Spleen (tissue), 11 donors: ENCODE measurements around the gene PNPLA2. TPM values are rescaled to one million over a fixed set of nuclear protein-coding genes. Genes with fewer than 3 reads are reported as not detected.

Source experiments
- DNase-seq: peaks from one replicate; pipeline ENCODE4 v3.0.0-alpha.2; 2020
- H3K27ac ChIP-seq, 8 donors: fragments of 200-600 bp; sonication (generic) in 7 of 8; 1 replicate in 4 of 8; 2 replicates in 4 of 8; pipeline versions ENCODE4 v1.5.0 to v1.8.0; 2016 to 2021; ENCODE audit warnings: inconsistent platforms in 4 of 8, mild to moderate bottlenecking in 4 of 8, moderate library complexity in 1 of 8
- H3K27me3 ChIP-seq, 7 donors: fragments of 200-600 bp; sonication (generic) in 6 of 7; replicated peaks in 1 of 7; 1 replicate in 4 of 7; 2 replicates in 3 of 7; pipeline versions ENCODE4 v1.5.0 to v1.8.0; 2016 to 2021; ENCODE audit warnings: inconsistent platforms in 3 of 7, mild to moderate bottlenecking in 1 of 7
- H3K36me3 ChIP-seq, 6 donors: fragments of 200-600 bp; sonication (generic) in 5 of 6; 1 replicate in 4 of 6; 2 replicates in 2 of 6; pipeline versions ENCODE4 v1.5.0 to v1.8.0; 2016 to 2021; ENCODE audit warnings: inconsistent platforms in 2 of 6
- H3K4me1 ChIP-seq, 6 donors: fragments of 200-600 bp; sonication (generic) in 5 of 6; 1 replicate in 3 of 6; 2 replicates in 3 of 6; pipeline versions ENCODE4 v1.5.0 to v1.8.0; 2016 to 2021; ENCODE audit warnings: inconsistent platforms in 3 of 6
- H3K4me3 ChIP-seq, 8 donors: fragments of 200-600 bp; sonication (generic) in 7 of 8; 1 replicate in 4 of 8; 2 replicates in 4 of 8; pipeline versions ENCODE4 v1.5.0 to v1.8.0; 2016 to 2021; ENCODE audit warnings: inconsistent platforms in 4 of 8, mild to moderate bottlenecking in 4 of 8, moderate library complexity in 2 of 8
- H3K9me3 ChIP-seq, 8 donors: fragments of 200-600 bp; sonication (generic) in 7 of 8; 1 replicate in 4 of 8; 2 replicates in 4 of 8; pipeline versions ENCODE4 v1.5.0 to v1.8.0; 2016 to 2021; ENCODE audit warnings: inconsistent platforms in 4 of 8
- CTCF ChIP-seq, 11 experiments: fragments of 200-600 bp in 7 of 11; fragments of 450-650 bp in 4 of 11; sonication (generic) in 4 of 11; IDR thresholded peaks in 8 of 11; conservative IDR thresholded peaks in 3 of 11; 1 replicate in 7 of 11; 2 replicates in 4 of 11; pipeline versions ENCODE4 v1.4.0 to v1.8.0; 2016 to 2021; ENCODE audit warnings: antibody characterized with exemption in 11 of 11, inconsistent platforms in 4 of 11, mild to moderate bottlenecking in 1 of 11
- POLR2A ChIP-seq, 3 donors: fragments of 450-650 bp; IDR thresholded peaks; one replicate each; pipeline ENCODE4 v1.5.1; 2017; ENCODE audit warnings: antibody characterized with exemption in 3 of 3, mild to moderate bottlenecking in 1 of 3
- POLR2AphosphoS5 ChIP-seq, 3 donors: sonication (generic); formaldehyde crosslinking; IDR thresholded peaks; one replicate each; pipeline ENCODE4 v1.5.1; 2017; ENCODE audit warnings: antibody characterized with exemption in 3 of 3
- WGBS, 5 donors: extraction: QIAGEN DNeasy Blood & Tissue Kit in 3 of 5; methylation state at CpG; one replicate each; pipeline versions ENCODE4 v1.1.5 to v1.1.7; 2013 to 2018; 5-methylcytosine and 5-hydroxymethylcytosine counted together
- intact Hi-C: fragments of 100-400 bp; cut with DNase I; formaldehyde crosslinking; loops from one replicate; pipeline ENCODE4 v1.15.0; 2023; ENCODE audit warnings: low total_unique reads
- polyA plus RNA-seq, 3 donors: library from polyadenylated mRNA; stranded (reverse); fragments of 200-250 nt; gene quantifications; one replicate each; pipeline ENCODE4 v1.2.1, GENCODE V29; 2013
- total RNA-seq, 7 donors: library from RNA; depleted of rRNA in 3 of 7; stranded (reverse); fragments of >200 nt in 3 of 7; fragmentation: NEBNext Ultra II Directional in 4 of 7; extraction: Animal tissue kit (Norgen Biotek cat#: 25700) in 4 of 7; gene quantifications; one replicate each; pipeline versions ENCODE4 v1.1.0 to v1.2.1, GENCODE V29; 2016 to 2021
- donor health status: healthy with polysubstance abuse.
- donor health status: DM: no; HTN: no; CAD: no; lungs with moderate emphysema.
- donor health status: DM: no; HTN: no; CAD: no.
- donor health status: Bipolar disorder and iron deficiency.
- donor health status: healthy.
- donor health status: DM: no; HTN: no; CAD: no.
- donor health status: DM: yes; HTN: yes; CAD: no.

The PNPLA2 gene
- total and polyA plus RNA-seq, 10 donors = 46.3 to 131 (median 107) TPM

GRCh38 chr11:798093-798713, 20.5 kb upstream of the PNPLA2 start, which contains the start of gene SLC25A22:
Gene SLC25A22, minus strand, starts transcription at chr11:798281. Its CDS starts 3,275 bp downstream, at chr11:795006.
- Histone ChIP-seq H3K36me3 (peaks cover 0 to 58% (median 17%) of the 10 kb centered on the region in 6 donors), H3K27me3 (no peaks in the 10 kb centered on the region), H3K4me3 (peak within 1 kb of the TSS; percentile 44 to 96 (median 92)), H3K9me3 (no peaks in the 10 kb centered on the region), H3K4me1 (peaks cover 15 to 65% (median 47%) of the 10 kb centered on the region in 6 donors), H3K27ac (peak within 1 kb of the TSS; percentile 78 to 96 (median 89))
- 0 to 3% (median 3%) methylated on average over 7 to 69 of the region's 69 CpGs; no CpG with 5 or more reads in 1 of the 5 donors for WGBS, 5 donors
- peak; percentile 97 for DNase-seq
- intact Hi-C loops = no loop called here
- TF ChIP-seq CTCF (IDR thresholded peaks at IDR 0.05 in 8 of 11, conservative IDR thresholded peaks at IDR 0.05 in 3 of 11) = peak; percentile 74 to 97 (median 93)
- peak; percentile 41 to 66 (median 60) for TF ChIP-seq POLR2AphosphoS5 (IDR thresholded peaks at IDR 0.05)
- TF ChIP-seq POLR2A (IDR thresholded peaks at IDR 0.05) = no peak

- H3K27ac ChIP-seq = no peak overlapping the region
- H3K27me3 ChIP-seq = no peaks in the 10 kb centered on the region
- no peak for DNase-seq
- intact Hi-C loops = no loop called here
- 92 to 97% (median 94%) methylated on average over 28 to 32 of the region's 32 CpGs for WGBS, 5 donors
- H3K4me3 ChIP-seq = no peak overlapping the region
- H3K36me3 ChIP-seq = peaks cover 0 to 44% (median 14%) of the 10 kb centered on the region in 6 donors
- TF ChIP-seq POLR2AphosphoS5 (IDR thresholded peaks at IDR 0.05) = peak in 1 of 3 donors; percentile 8
- no peak for TF ChIP-seq POLR2A (IDR thresholded peaks at IDR 0.05)
- no peak for TF ChIP-seq CTCF (IDR thresholded peaks at IDR 0.05 in 8 of 11, conservative IDR thresholded peaks at IDR 0.05 in 3 of 11)
- H3K4me1 ChIP-seq = peaks cover 27 to 76% (median 55%) of the 10 kb centered on the region in 6 donors
- H3K9me3 ChIP-seq = no peaks in the 10 kb centered on the region
These were observed 18.9 kb upstream of the PNPLA2 start for GRCh38 chr11:799641-800316.

DNA sequence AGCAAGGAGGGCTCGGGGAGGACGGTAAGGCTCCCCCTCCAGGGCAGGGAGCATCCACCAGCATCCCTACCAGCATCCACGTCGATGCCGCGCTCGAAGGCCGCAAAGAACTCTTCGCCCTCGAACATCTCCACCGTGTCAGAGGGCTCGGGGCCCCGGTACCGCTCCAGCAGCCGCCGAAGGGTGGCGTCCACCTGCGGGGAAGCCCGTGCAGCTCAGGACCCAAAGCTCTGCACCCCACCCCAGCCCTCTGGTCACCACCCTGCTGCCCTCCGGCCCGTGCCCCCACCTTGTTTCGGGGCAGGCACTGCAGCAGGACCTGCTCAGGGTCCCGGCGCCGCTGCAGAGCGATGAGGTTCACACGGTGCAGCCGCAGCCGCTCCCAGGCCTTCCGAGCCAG, 18.2 kb upstream of the PNPLA2 start:
- DNase-seq = no peak
- TF ChIP-seq POLR2AphosphoS5 (IDR thresholded peaks at IDR 0.05) (no peak), CTCF (IDR thresholded peaks at IDR 0.05 in 8 of 11, conservative IDR thresholded peaks at IDR 0.05 in 3 of 11) (no peak), POLR2A (IDR thresholded peaks at IDR 0.05) (no peak)

More for the DNA sequence above, 18.2 kb upstream of the PNPLA2 start:
- peaks cover 25 to 76% (median 55%) of the 10 kb centered on the region in 6 donors for H3K4me1 ChIP-seq
- no peaks in the 10 kb centered on the region for H3K27me3 ChIP-seq
- H3K36me3 ChIP-seq = peaks cover 0 to 42% (median 14%) of the 10 kb centered on the region in 6 donors
- intact Hi-C loops = no loop called here
- no peak overlapping the region for H3K27ac ChIP-seq
- no peak overlapping the region for H3K4me3 ChIP-seq
- no peaks in the 10 kb centered on the region for H3K9me3 ChIP-seq
- WGBS, 5 donors = 93 to 97% (median 95%) methylated on average over 8 to 30 of the region's 30 CpGs
